GM23248 (cell line): ENCODE data around the gene IRF8.

ENCODE experiments used
- EZH2 ChIP-seq: fragments of 200-600 bp; sonication (generic); IDR thresholded peaks from 2 replicates; pipeline ENCODE4 v1.6.1; 2018; ENCODE audit warnings: antibody characterized with exemption, mild to moderate bottlenecking; ENCODE audit not compliant: insufficient read depth, poor library complexity, severe bottlenecking
- EZH2phosphoT487 ChIP-seq: fragments of 200-600 bp; sonication (generic); IDR thresholded peaks from 2 replicates; pipeline ENCODE4 v1.6.1; 2018; ENCODE audit warnings: antibody characterized with exemption, moderate library complexity, mild to moderate bottlenecking, low read depth; ENCODE audit not compliant: insufficient read depth

- TF ChIP-seq EZH2phosphoT487 (no peak), EZH2 (no peak)
Measured at GRCh38 chr16:85911251-85911930, 12.4 kb downstream of the IRF8 start.
